Thymus (tissue), 11 donors: ENCODE measurements around the gene PCDHAC2. TPM values are rescaled to one million over a fixed set of nuclear protein-coding genes. Genes with fewer than 3 reads are reported as not detected.

Experiments used
- DNase-seq, 9 donors: peaks; one replicate each; pipeline ENCODE4 v3.0.0-alpha.2; 2013; ENCODE audit warnings: low spot score in 9 of 9, low read depth in 6 of 9, missing footprints in 1 of 9
- H3K27ac ChIP-seq, 2 donors: one replicate each; pipeline ENCODE4 v1.5.1; 2013; ENCODE audit warnings: control low read depth in 1 of 2, low read depth in 1 of 2, low read length in 1 of 2, mild to moderate bottlenecking in 1 of 2, moderate library complexity in 1 of 2
- H3K27me3 ChIP-seq, 2 donors: one replicate each; pipeline ENCODE4 v1.5.1; 2013; ENCODE audit warnings: low read length in 1 of 2; ENCODE audit not compliant: control insufficient read depth in 2 of 2, insufficient read depth in 1 of 2
- H3K36me3 ChIP-seq, 2 donors: one replicate each; pipeline ENCODE4 v1.5.1; 2013; ENCODE audit warnings: low read length in 1 of 2, mild to moderate bottlenecking in 1 of 2, moderate library complexity in 1 of 2; ENCODE audit not compliant: control insufficient read depth in 2 of 2, insufficient read depth in 2 of 2
- H3K4me1 ChIP-seq, 2 donors: one replicate each; pipeline ENCODE4 v1.5.1; 2013; ENCODE audit warnings: low read length in 2 of 2; ENCODE audit not compliant: control insufficient read depth in 2 of 2, insufficient read depth in 2 of 2
- H3K4me3 ChIP-seq, 2 donors: one replicate each; pipeline ENCODE4 v1.5.1; 2013; ENCODE audit warnings: low read length in 2 of 2, control low read depth in 1 of 2, mild to moderate bottlenecking in 1 of 2
- H3K9me3 ChIP-seq, 2 donors: one replicate each; pipeline ENCODE4 v1.5.1; 2013; ENCODE audit warnings: low read length in 1 of 2, mild to moderate bottlenecking in 1 of 2; ENCODE audit not compliant: control insufficient read depth in 2 of 2, insufficient read depth in 1 of 2
- WGBS: extraction: QIAGEN DNeasy Blood & Tissue Kit; methylation state at CpG from one replicate; pipeline ENCODE4 v1.1.7; 2013; 5-methylcytosine and 5-hydroxymethylcytosine counted together
- polyA plus RNA-seq: library from polyadenylated mRNA; stranded (reverse); fragments of 200-250 nt; gene quantifications from one replicate; pipeline ENCODE4 v1.2.3, GENCODE V29; 2013
- total RNA-seq: library from RNA; stranded (reverse); fragments of 120-200 nt; gene quantifications from one replicate; pipeline ENCODE4 v1.2.4, GENCODE V29; 2013
- donor health status: healthy.

Gene PCDHAC2
- total and polyA plus RNA-seq, 2 donors, result 0.02 to 0.38 TPM

DNA sequence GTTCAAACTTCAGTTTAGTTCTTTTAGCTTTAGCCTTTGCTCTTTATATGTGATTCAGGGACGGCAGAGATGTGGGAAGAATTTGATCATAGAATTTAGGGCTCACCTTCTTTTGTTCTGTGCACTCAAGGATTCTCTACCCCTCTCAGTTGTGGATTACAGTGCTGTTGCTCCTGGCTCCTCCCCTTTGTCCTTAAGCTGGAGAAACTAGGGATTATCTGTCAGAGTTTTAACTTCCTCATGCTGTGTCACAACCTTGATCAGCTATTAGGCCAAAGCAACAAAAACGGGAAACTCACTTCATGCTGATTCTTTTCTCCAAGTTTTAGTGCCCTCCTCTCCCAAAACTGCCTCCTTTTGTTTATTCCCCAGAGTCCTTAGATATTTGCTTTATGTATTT, 13.0 kb upstream of the PCDHAC2 start:
- H3K27ac ChIP-seq, result no peak overlapping the region
- H3K27me3 ChIP-seq, result no peaks in the 10 kb centered on the region
- WGBS, result 59% methylated on average over 2 of the region's 2 CpGs
- H3K4me3 ChIP-seq, result no peak overlapping the region
- DNase-seq, result no peak
- H3K4me1 ChIP-seq, result no peaks in the 10 kb centered on the region
- H3K9me3 ChIP-seq, result no peaks in the 10 kb centered on the region
- no peaks in the 10 kb centered on the region for H3K36me3 ChIP-seq

DNA sequence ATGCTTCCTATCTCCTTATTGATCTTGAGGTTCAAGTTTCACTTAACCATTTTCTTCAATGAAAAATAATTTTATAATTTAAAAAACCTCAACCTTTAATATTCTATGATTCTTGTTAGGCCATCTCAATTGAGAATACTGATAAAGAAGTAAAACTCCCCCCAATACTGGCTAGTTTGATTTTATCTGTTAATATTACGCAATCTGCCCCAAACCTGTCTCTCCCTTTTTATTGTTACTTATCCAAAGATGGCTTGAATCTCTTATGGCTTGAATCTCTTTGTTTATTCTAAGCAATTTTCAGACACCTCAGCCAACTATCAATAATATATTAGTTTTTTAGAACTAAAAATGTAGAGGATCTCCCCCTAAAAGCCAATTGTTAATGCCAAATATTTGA, 4.1 kb upstream of the PCDHAC2 start:
- no peak for DNase-seq
- H3K4me3 ChIP-seq, result no peak overlapping the region
- 93% methylated on average over 1 of the region's 1 CpG for WGBS
- no peaks in the 10 kb centered on the region for H3K9me3 ChIP-seq
- H3K4me1 ChIP-seq, result no peaks in the 10 kb centered on the region
- H3K36me3 ChIP-seq, result no peaks in the 10 kb centered on the region
- no peak overlapping the region for H3K27ac ChIP-seq
- H3K27me3 ChIP-seq, result peaks cover 13 to 29% of the 10 kb centered on the region in 2 donors

DNA sequence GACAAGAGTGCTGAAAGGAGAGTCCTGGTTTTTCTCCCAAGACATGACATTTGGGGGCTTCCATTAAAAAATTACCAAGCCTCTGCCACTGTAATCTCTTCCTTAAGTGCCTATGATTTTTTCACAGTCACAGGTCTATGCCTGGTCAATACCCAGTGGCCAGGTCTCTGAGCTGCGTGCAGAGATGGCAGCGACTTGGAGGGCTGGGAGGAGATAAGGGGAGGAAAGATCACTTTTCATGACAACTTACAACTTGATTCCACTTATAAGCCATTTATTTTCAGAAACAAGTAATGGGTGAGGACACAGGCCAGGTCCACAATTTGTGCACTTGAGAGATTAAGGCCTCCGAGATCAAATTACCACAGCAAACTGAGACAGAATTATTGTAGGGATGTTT, 1.9 kb upstream of the PCDHAC2 start:
- Histone ChIP-seq H3K9me3 (no peaks in the 10 kb centered on the region), H3K27ac (no peak overlapping the region), H3K36me3 (no peaks in the 10 kb centered on the region), H3K4me3 (no peak overlapping the region), H3K27me3 (peaks cover 21 to 40% of the 10 kb centered on the region in 2 donors), H3K4me1 (no peaks in the 10 kb centered on the region)
- no peak for DNase-seq
- 72% methylated on average over 3 of the region's 3 CpGs for WGBS

DNA sequence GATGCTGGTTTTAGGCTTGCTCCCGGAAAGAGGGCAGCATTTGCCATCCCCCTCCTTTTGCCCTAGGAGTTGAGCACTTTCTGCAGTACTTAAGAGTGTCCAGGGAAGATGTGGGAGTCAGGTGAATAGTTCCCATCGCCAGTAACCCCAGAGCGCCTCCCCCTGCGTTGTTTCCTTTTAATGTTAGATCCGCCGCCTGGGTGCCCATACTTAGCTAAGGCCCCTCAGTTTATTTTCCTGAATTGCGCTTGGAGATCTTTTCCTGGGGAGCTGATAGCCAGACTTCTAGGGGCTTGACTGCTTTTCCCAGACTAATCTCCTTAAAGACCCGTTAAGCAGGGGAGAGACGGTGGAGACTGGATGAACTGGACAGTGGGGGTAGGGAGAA, 377 bp upstream of the PCDHAC2 start:
- H3K36me3 ChIP-seq, result no peaks in the 10 kb centered on the region

DNA sequence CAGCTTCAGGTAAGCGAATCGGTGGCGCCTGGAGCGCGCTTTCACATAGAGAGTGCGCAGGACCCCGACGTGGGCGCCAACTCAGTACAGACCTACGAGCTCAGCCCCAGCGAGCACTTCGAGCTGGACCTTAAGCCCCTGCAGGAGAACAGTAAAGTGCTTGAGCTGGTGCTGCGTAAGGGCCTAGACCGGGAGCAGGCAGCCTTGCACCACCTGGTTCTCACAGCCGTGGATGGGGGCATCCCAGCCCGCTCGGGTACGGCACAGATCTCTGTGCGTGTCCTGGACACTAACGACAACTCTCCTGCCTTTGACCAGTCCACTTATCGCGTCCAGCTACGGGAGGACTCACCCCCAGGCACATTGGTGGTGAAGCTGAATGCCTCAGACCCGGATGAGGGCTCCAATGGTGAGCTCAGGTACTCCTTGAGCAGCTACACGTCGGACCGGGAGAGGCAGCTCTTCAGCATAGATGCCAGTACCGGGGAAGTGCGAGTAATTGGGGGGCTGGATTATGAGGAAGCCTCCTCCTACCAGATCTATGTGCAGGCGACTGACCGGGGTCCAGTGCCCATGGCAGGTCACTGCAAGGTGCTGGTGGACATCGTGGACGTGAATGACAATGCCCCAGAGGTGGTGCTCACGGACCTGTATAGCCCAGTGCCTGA, 1.1 kb downstream of the PCDHAC2 start:
- Histone ChIP-seq H3K9me3 (no peaks in the 10 kb centered on the region), H3K27ac (no peak overlapping the region), H3K36me3 (no peaks in the 10 kb centered on the region), H3K4me3 (no peak overlapping the region), H3K27me3 (peaks cover 21 to 40% of the 10 kb centered on the region in 2 donors), H3K4me1 (no peaks in the 10 kb centered on the region)
- DNase-seq, result no peak
- WGBS, result 25% methylated on average over 34 of the region's 34 CpGs

More for the DNA sequence above, 377 bp upstream of the PCDHAC2 start:
- H3K27me3 ChIP-seq, result peaks cover 21 to 40% of the 10 kb centered on the region in 2 donors
- H3K4me1 ChIP-seq, result no peaks in the 10 kb centered on the region
- H3K9me3 ChIP-seq, result no peaks in the 10 kb centered on the region
- WGBS, result 5% methylated on average over 9 of the region's 9 CpGs
- DNase-seq, result no peak
- H3K4me3 ChIP-seq, result no peak overlapping the region
- no peak overlapping the region for H3K27ac ChIP-seq

DNA sequence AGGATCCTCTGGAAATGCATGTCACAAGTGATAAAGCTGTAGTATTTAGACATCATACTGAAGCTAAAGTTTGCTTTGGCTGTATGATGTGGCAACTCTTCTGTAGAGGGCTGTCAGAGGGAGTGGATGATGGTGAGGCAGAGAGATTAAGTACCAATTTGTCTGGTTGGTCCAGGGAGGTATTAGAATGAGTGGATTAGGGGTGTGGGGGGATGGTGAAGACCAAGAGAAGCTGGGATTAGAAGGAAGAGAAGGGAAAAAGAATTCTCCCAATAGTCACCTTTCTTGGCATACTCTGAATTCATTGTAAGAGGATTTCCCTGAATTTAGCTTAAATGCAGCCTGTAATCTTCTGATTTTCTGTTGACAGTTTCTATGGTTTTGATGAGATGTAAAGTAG, 3.6 kb downstream of the PCDHAC2 start:
- H3K36me3 ChIP-seq, result no peaks in the 10 kb centered on the region
- H3K27ac ChIP-seq, result no peak overlapping the region
- no peaks in the 10 kb centered on the region for H3K4me1 ChIP-seq
- no peaks in the 10 kb centered on the region for H3K9me3 ChIP-seq
- peaks cover 21 to 34% of the 10 kb centered on the region in 2 donors for H3K27me3 ChIP-seq
- no peak for DNase-seq
- no peak overlapping the region for H3K4me3 ChIP-seq

DNA sequence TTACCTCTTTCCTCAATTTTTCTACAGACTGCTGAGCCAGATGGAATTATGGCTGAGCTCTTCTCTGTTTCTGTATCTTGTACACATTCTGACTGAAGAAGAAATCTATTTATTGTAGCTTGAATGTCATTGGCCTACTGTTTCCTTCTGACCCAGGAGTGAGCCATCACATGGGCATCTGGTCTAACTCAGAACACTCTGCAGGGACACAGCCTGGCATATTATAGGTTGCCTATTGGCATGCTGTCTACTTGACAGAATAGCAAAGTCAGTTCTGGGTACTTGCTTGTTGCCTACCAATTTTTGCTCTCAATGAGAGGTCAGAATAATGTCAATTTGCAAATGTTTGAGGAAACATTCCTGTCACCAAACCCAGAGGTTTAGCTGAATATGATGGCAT, 7.3 kb downstream of the PCDHAC2 start:
- Histone ChIP-seq H3K4me1 (no peaks in the 10 kb centered on the region), H3K27me3 (no peaks in the 10 kb centered on the region), H3K27ac (no peak overlapping the region), H3K9me3 (no peaks in the 10 kb centered on the region), H3K4me3 (no peak overlapping the region), H3K36me3 (no peaks in the 10 kb centered on the region)
- DNase-seq, result no peak

DNA sequence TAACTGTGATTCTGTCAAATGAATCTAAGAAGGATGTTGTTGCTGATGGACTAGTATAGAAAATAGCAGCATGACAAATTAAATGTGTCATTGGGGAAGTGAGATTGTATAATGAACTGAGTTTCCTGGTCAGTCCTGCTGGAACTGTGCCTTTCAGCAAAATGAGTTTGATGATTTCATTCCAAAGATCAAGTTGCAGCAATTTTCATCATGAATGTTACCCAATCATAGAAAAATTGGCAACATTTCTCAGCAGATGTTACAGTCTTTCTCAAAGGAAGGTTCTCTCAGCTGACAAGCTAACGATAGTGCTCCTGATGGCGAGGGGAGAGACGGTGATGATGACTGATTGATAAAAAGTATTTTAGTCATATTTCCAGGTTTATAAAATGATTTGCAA, 10.7 kb downstream of the PCDHAC2 start:
- Histone ChIP-seq H3K27ac (no peak overlapping the region), H3K27me3 (no peaks in the 10 kb centered on the region), H3K4me3 (no peak overlapping the region), H3K4me1 (no peaks in the 10 kb centered on the region), H3K36me3 (no peaks in the 10 kb centered on the region), H3K9me3 (no peaks in the 10 kb centered on the region)
- DNase-seq, result no peak
- 92% methylated on average over 3 of the region's 3 CpGs for WGBS

DNA sequence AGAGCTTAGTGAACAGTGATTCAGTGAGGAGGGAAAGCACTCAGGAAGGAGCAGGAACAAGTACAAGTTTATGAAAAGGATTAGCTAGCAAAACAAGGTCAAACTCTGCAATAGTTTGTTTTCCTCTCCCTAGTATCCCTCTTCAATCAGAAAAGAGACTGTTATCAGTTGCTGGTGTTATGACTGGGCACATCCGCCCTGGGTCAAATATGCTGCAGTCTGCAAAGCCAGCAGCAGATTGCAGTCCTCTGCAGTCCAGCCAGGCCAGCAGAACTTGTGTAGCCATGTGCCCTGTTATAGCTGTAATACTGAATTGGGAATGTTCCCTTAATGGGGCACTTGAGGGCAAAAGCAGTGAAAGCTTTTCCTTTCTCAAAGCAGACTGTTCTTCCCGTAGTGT, 12.0 kb downstream of the PCDHAC2 start:
- Histone ChIP-seq H3K27ac (no peak overlapping the region), H3K9me3 (no peaks in the 10 kb centered on the region), H3K4me1 (no peaks in the 10 kb centered on the region), H3K36me3 (no peaks in the 10 kb centered on the region), H3K4me3 (no peak overlapping the region), H3K27me3 (no peaks in the 10 kb centered on the region)
- no peak for DNase-seq
- WGBS, result 88% methylated on average over 2 of the region's 2 CpGs

DNA sequence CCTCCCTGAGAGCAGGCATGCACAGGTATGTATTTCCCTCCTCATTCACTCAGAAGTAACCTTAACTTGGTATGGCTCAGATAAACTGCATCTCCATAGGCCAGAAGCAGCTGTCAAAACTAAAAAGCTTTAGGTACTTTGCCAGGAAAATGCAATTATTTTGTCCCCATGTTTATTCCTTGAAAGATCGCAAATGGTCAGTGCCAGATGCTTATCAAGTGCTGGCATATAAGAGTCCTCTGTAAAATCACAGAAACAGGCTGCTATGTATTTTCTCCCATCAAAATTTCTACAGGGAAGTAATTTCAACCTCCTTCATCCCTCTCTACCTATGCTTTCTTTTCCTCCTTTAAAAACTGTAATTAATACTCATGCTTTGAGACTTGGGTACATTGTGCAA, 12.7 kb downstream of the PCDHAC2 start:
- H3K27me3 ChIP-seq, result no peaks in the 10 kb centered on the region
- no peak for DNase-seq
- no peak overlapping the region for H3K4me3 ChIP-seq
- no peaks in the 10 kb centered on the region for H3K36me3 ChIP-seq
- H3K27ac ChIP-seq, result no peak overlapping the region
- H3K4me1 ChIP-seq, result no peaks in the 10 kb centered on the region
- WGBS, result 95% methylated on average over 1 of the region's 1 CpG
- H3K9me3 ChIP-seq, result no peaks in the 10 kb centered on the region
